Left forelimb (tissue), 1 donor: Measurements from ENCODE around the gene CCL20.
"Not testable (repeated sequence)": the region's sequence is repeated elsewhere in the genome, so short reads cannot be mapped to it uniquely, and the experiment has no call there.

Experiments
- DNase-seq: peaks from one replicate; pipeline ENCODE4 v3.0.0-alpha.2; 2018; ENCODE audit warnings: low spot score

Gene CCL20

GRCh38 chr2:227834423-227834822, 20.8 kb downstream of the CCL20 start:
- DNase-seq: no peak

- DNase-seq: no peak
Observed at GRCh38 chr2:227834916-227835650, 21.4 kb downstream of the CCL20 start.

GRCh38 chr2:227839339-227840129, 25.9 kb downstream of the CCL20 start:
- DNase-seq: not testable (repeated sequence)

- DNase-seq: no peak
Observed at GRCh38 chr2:227846831-227847230, 33.2 kb downstream of the CCL20 start.

GRCh38 chr2:227848146-227848545, 34.5 kb downstream of the CCL20 start:
- DNase-seq: no peak

- no peak for DNase-seq
Observed at GRCh38 chr2:227848586-227848985, 34.9 kb downstream of the CCL20 start.

- no peak for DNase-seq
Observed at GRCh38 chr2:227849906-227850305, 36.3 kb downstream of the CCL20 start.

GRCh38 chr2:227853204-227853629, 39.6 kb downstream of the CCL20 start:
- no peak for DNase-seq

GRCh38 chr2:227853765-227854271, 40.2 kb downstream of the CCL20 start:
- DNase-seq: no peak

- no peak for DNase-seq
Observed at GRCh38 chr2:227855440-227855839, 41.8 kb downstream of the CCL20 start.

GRCh38 chr2:227856697-227857096, 43.1 kb downstream of the CCL20 start:
- no peak for DNase-seq

- DNase-seq: no peak
Observed at GRCh38 chr2:227860221-227860641, 46.6 kb downstream of the CCL20 start.

GRCh38 chr2:227861011-227861410, 47.4 kb downstream of the CCL20 start:
- no peak for DNase-seq

GRCh38 chr2:227862227-227862740, 48.6 kb downstream of the CCL20 start:
- no peak for DNase-seq

- no peak for DNase-seq
Observed at GRCh38 chr2:227862741-227863588, 49.3 kb downstream of the CCL20 start.

GRCh38 chr2:227864161-227864756, 50.6 kb downstream of the CCL20 start:
- no peak for DNase-seq

GRCh38 chr2:227865291-227865690, 51.6 kb downstream of the CCL20 start:
- no peak for DNase-seq
